Measurements from ENCODE around the gene MICOS13. TPM values are rescaled to one million over a fixed set of nuclear protein-coding genes. Genes with fewer than 3 reads are reported as not detected.
"Not testable (repeated sequence)": the region's sequence is repeated elsewhere in the genome, so short reads cannot be mapped to it uniquely, and the experiment has no call there.

The MICOS13 gene
- polyA plus RNA-seq, 1 donor = 28.9 TPM

GRCh38 chr19:5703819-5704818 lies 23.8 kb upstream of the MICOS13 start:
- no peak for DNase-seq

GRCh38 chr19:5702053-5702410 lies 21.7 kb upstream of the MICOS13 start:
- DNase-seq = not testable (repeated sequence)

- DNase-seq = no peak
These were observed 20.3 kb upstream of the MICOS13 start for GRCh38 chr19:5700455-5701092.

GRCh38 chr19:5698635-5699422 lies 18.5 kb upstream of the MICOS13 start:
- DNase-seq = no peak

GRCh38 chr19:5697890-5698634 lies 17.7 kb upstream of the MICOS13 start:
- no peak for DNase-seq

GRCh38 chr19:5697022-5697889 lies 16.9 kb upstream of the MICOS13 start:
- no peak for DNase-seq

- no peak for DNase-seq
These were observed 16.1 kb upstream of the MICOS13 start for GRCh38 chr19:5696196-5697021.

- no peak for DNase-seq
These were observed 15.4 kb upstream of the MICOS13 start for GRCh38 chr19:5695649-5696195.

- DNase-seq = no peak
These were observed 14.8 kb upstream of the MICOS13 start for GRCh38 chr19:5694956-5695648.

GRCh38 chr19:5694167-5694955 lies 14.0 kb upstream of the MICOS13 start:
- DNase-seq = no peak

- no peak for DNase-seq
These were observed 13.2 kb upstream of the MICOS13 start for GRCh38 chr19:5693195-5694166.

GRCh38 chr19:5692723-5693194 lies 12.4 kb upstream of the MICOS13 start:
- DNase-seq = no peak

GRCh38 chr19:5691822-5692722 lies 11.8 kb upstream of the MICOS13 start:
- no peak for DNase-seq

GRCh38 chr19:5690955-5691821 lies 10.9 kb upstream of the MICOS13 start:
- DNase-seq = no peak

Measured in left kidney (tissue), 2 donors.